IMR-90 (cell line): ENCODE measurements around the gene YBX2. TPM values are rescaled to one million over a fixed set of nuclear protein-coding genes. Genes with fewer than 3 reads are reported as not detected.

ENCODE experiments used
- ATAC-seq: fragments of 200-7000 bp; cut with Tn5 transposase; 2 replicates; pipeline ENCODE4 v1.9.1; 2020; ENCODE audit warnings: low read depth, mild to moderate bottlenecking, moderate library complexity
- BruUV-seq: library from RNA; stranded (reverse); fragments of 400-500 nt; replicated peaks from 2 replicates; lab custom pipeline; 2021; lab: Mats Ljungman, UMichigan
- CTCF ChIA-PET: fragments of 300-600 bp; formaldehyde crosslinking; extraction: SDS; loops from one replicate; lab custom pipeline; 2021; ENCODE audit warnings: antibody characterized with exemption; lab: Yijun Ruan, JAX
- POLR2A ChIA-PET: fragments of 300-600 bp; sonication (Branson Sonifier 250); formaldehyde crosslinking; loops from one replicate; lab custom pipeline; 2022; ENCODE audit warnings: antibody characterized with exemption; ENCODE audit not compliant: unreplicated experiment; lab: Charles Lee
- DNase-seq: peaks from one replicate; pipeline ENCODE4 v3.0.0; 2013
- H2AFZ ChIP-seq: replicated peaks from 2 replicates; pipeline ENCODE3; 2013; ENCODE audit warnings: low read length, mild to moderate bottlenecking; ENCODE audit not compliant: poor library complexity
- H2AK5ac ChIP-seq: 2 replicates; pipeline ENCODE4 v1.6.1; 2013; ENCODE audit warnings: low read depth, low read length, inconsistent platforms
- H2AK9ac ChIP-seq: replicated peaks from 2 replicates; pipeline ENCODE3; 2013; ENCODE audit warnings: mild to moderate bottlenecking, low read depth, low read length, moderate library complexity; ENCODE audit not compliant: poor library complexity
- H2BK120ac ChIP-seq: 2 replicates; pipeline ENCODE4 v1.6.1; 2013; ENCODE audit warnings: low read depth, low read length, inconsistent platforms
- H2BK15ac ChIP-seq: 3 replicates; pipeline ENCODE4 v1.6.1; 2013; ENCODE audit warnings: low read depth, low read length, inconsistent platforms
- H2BK20ac ChIP-seq: 2 replicates; pipeline ENCODE4 v1.6.1; 2013; ENCODE audit warnings: low read depth, mild to moderate bottlenecking, inconsistent platforms, low read length, moderate library complexity
- H2BK5ac ChIP-seq: 2 replicates; pipeline ENCODE4 v1.6.1; 2013; ENCODE audit warnings: mild to moderate bottlenecking, low read depth, low read length, inconsistent platforms; ENCODE audit not compliant: poor library complexity, severe bottlenecking
- H3K14ac ChIP-seq: replicated peaks from 2 replicates; pipeline ENCODE4 v1.6.1; 2013; ENCODE audit warnings: low read depth, low read length, inconsistent platforms
- H3K18ac ChIP-seq: 2 replicates; pipeline ENCODE4 v1.6.1; 2013; ENCODE audit warnings: low read depth, low read length, control low read depth
- H3K23ac ChIP-seq: 2 replicates; pipeline ENCODE4 v1.6.1; 2013; ENCODE audit warnings: low read depth, low read length, inconsistent platforms
- H3K27ac ChIP-seq: 2 replicates; pipeline ENCODE4 v1.5.1; 2013; ENCODE audit warnings: mild to moderate bottlenecking, control low read depth, low read length; ENCODE audit not compliant: insufficient read depth
- H3K27me3 ChIP-seq: 2 replicates; pipeline ENCODE4 v1.6.1; 2013; ENCODE audit warnings: low read length; ENCODE audit not compliant: control insufficient read depth, insufficient read depth
- H3K36me3 ChIP-seq: 2 replicates; pipeline ENCODE4 v1.6.1; 2013; ENCODE audit warnings: low read length, mixed read lengths; ENCODE audit not compliant: control insufficient read depth, insufficient read depth
- H3K4ac ChIP-seq: 2 replicates; pipeline ENCODE4 v1.6.1; 2013; ENCODE audit warnings: low read depth, low read length, inconsistent platforms
- H3K4me1 ChIP-seq: 2 replicates; pipeline ENCODE4 v1.6.1; 2013; ENCODE audit warnings: low read length, mixed read lengths; ENCODE audit not compliant: control insufficient read depth, insufficient read depth
- H3K4me2 ChIP-seq: 2 replicates; pipeline ENCODE4 v1.6.1; 2013; ENCODE audit warnings: low read depth, mild to moderate bottlenecking, control low read depth, low read length, moderate library complexity
- H3K4me3 ChIP-seq: 2 replicates; pipeline ENCODE4 v1.5.1; 2013; ENCODE audit warnings: low read depth, mild to moderate bottlenecking, control low read depth, low read length, moderate library complexity; ENCODE audit not compliant: insufficient read depth
- H3K56ac ChIP-seq: 2 replicates; pipeline ENCODE4 v1.6.1; 2013; ENCODE audit warnings: low read length, inconsistent platforms; ENCODE audit not compliant: insufficient read depth; ENCODE audit errors: extremely low read depth
- H3K79me1 ChIP-seq, 2 experiments: 2 replicates each; pipeline ENCODE4 v1.6.1; 2013; ENCODE audit warnings: low read length in 2 of 2, inconsistent platforms in 1 of 2, low read depth in 1 of 2
- H3K9ac ChIP-seq: 2 replicates; pipeline ENCODE4 v1.6.1; 2013; ENCODE audit warnings: low read depth, low read length, control low read depth
- H3K9me1 ChIP-seq: 2 replicates; pipeline ENCODE4 v1.6.1; 2013; ENCODE audit warnings: low read length, inconsistent platforms; ENCODE audit not compliant: insufficient read depth
- H3K9me3 ChIP-seq: 2 replicates; pipeline ENCODE4 v1.6.1; 2013; ENCODE audit warnings: low read length; ENCODE audit not compliant: control insufficient read depth, insufficient read depth
- H4K20me1 ChIP-seq: 2 replicates; pipeline ENCODE4 v1.6.1; 2013; ENCODE audit warnings: low read length, inconsistent platforms; ENCODE audit not compliant: insufficient read depth
- H4K5ac ChIP-seq: 2 replicates; pipeline ENCODE4 v1.6.1; 2013; ENCODE audit warnings: mild to moderate bottlenecking, low read depth, low read length, control low read depth
- H4K8ac ChIP-seq, 2 experiments: 2 replicates each; pipeline ENCODE4 v1.6.1; 2013; ENCODE audit warnings: low read depth in 2 of 2, low read length in 2 of 2, control low read depth in 1 of 2, inconsistent platforms in 1 of 2
- H4K91ac ChIP-seq: 2 replicates; pipeline ENCODE4 v1.6.1; 2013; ENCODE audit warnings: low read depth, low read length, inconsistent platforms; ENCODE audit not compliant: insufficient read depth
- ELK1 ChIP-seq: fragments of 150-350 bp; IDR thresholded peaks from 2 replicates; pipeline ENCODE4 v1.6.1; 2016; ENCODE audit warnings: low read depth, mild to moderate bottlenecking, low read length, moderate library complexity, borderline replicate concordance
- FOS ChIP-seq: fragments of 150-350 bp; IDR thresholded peaks from 2 replicates; pipeline ENCODE4 v1.6.1; 2016; ENCODE audit warnings: low read depth, low read length
- POLR2A ChIP-seq: IDR thresholded peaks from 2 replicates; pipeline ENCODE4 v1.6.1; 2012; ENCODE audit warnings: mild to moderate bottlenecking, low read depth, low read length
- RAD21 ChIP-seq: IDR thresholded peaks from 2 replicates; pipeline ENCODE4 v1.6.1; 2012; ENCODE audit warnings: low read length, improper control_type of control experiment
- WGBS, 2 experiments: methylation state at CpG; one replicate each; pipeline versions ENCODE4 v1.1.5 to v1.1.7; 2013; ENCODE audit warnings: missing lambda C conversion rate in 2 of 2; ENCODE audit not compliant: insufficient read length in 1 of 2; ENCODE audit errors: extremely low coverage in 2 of 2; 5-methylcytosine and 5-hydroxymethylcytosine counted together
- dilution Hi-C: fragments of 300-500 bp; cut with HindIII; formaldehyde crosslinking; loops from one replicate; pipeline ENCODE4 v1.14.3; 2018; ENCODE audit warnings: low sequenced_read_pairs; ENCODE audit not compliant: unreplicated experiment
- in situ Hi-C: fragments of 300-500 bp; cut with MboI; formaldehyde crosslinking; loops from 3 replicates; pipeline ENCODE4 v1.14.3; 2019; ENCODE audit warnings: low sequenced_read_pairs, inconsistent platforms, mixed read lengths
- intact Hi-C: fragments of 100-400 bp; cut with micrococcal nuclease; formaldehyde crosslinking; loops from 2 replicates; pipeline ENCODE4 v1.10.0; 2022
- polyA plus RNA-seq, 3 experiments: library from polyadenylated mRNA; depleted of rRNA; stranded (reverse); fragments of >200 nt; gene quantifications; 2 replicates each; pipeline ENCODE4 v1.2.3, GENCODE V29; 2012; ENCODE audit warnings: low replicate concordance in 1 of 3
- total RNA-seq: library from RNA; depleted of rRNA; stranded (reverse); fragments of >200 nt; gene quantifications from 2 replicates; pipeline ENCODE4 v1.2.3, GENCODE V29; 2012

Gene YBX2
- total and polyA plus RNA-seq, 2 of the 4 experiments (the other 2 are of a cell fraction), result 0.17 TPM; not detected in 1

- TF ChIP-seq RAD21 (no peak), FOS (no peak)
These were observed 19.7 kb upstream of the YBX2 start (continued) for GRCh38 chr17:7313890-7314718.

GRCh38 chr17:7313088-7313889, 18.9 kb upstream of the YBX2 start:
- Histone ChIP-seq H3K36me3 (peaks cover 52% of the 10 kb centered on the region), H3K56ac (no peak overlapping the region), H3K79me1 (peaks cover 25 to 65% of the 10 kb centered on the region in 2 experiments), H2BK5ac (no peak overlapping the region), H2BK120ac (no peak overlapping the region), H3K9ac (no peak overlapping the region), H3K27me3 (no peaks in the 10 kb centered on the region), H2BK15ac (no peak overlapping the region), H4K20me1 (peaks cover 63% of the 10 kb centered on the region), H2BK20ac (no peak overlapping the region), H2AK9ac (peak overlapping the region; percentile 68), H3K4me1 (peaks cover 7% of the 10 kb centered on the region), H3K23ac (no peak overlapping the region), H3K9me3 (no peaks in the 10 kb centered on the region), H3K18ac (no peak overlapping the region), H2AFZ (no peak overlapping the region), H4K91ac (no peak overlapping the region), H4K5ac (no peak overlapping the region), H3K27ac (no peak overlapping the region), H3K4ac (no peak overlapping the region), H3K4me2 (no peak overlapping the region), H3K9me1 (peaks cover 16% of the 10 kb centered on the region), H3K14ac (no peak overlapping the region), H4K8ac (no peak overlapping the region), H3K4me3 (no peak overlapping the region), H2AK5ac (no peak overlapping the region)
- dilution Hi-C loops (no loop called here), intact Hi-C loops (no loop called here), in situ Hi-C loops (no loop called here)
- ATAC-seq, result no peak
- no TSS peak for BruUV-seq
- WGBS, 2 experiments, result 100% methylated on average over 1 of the region's 7 CpGs; no CpG with 5 or more reads in 1 of the 2 experiments
- peak; percentile 2 for DNase-seq
- TF ChIP-seq POLR2A (peak; percentile 24; the same call in 1 of the 2 replicates), ELK1 (no peak)
- ChIA-PET POLR2A (interaction anchor here (0.5 kb wide), 1 partner anchor 266 kb away, joined by 4 read pairs; no protein-coding TSS in a partner anchor), CTCF (no interaction called here)
